ENCODE measurements around the gene MYT1. TPM values are rescaled to one million over a fixed set of nuclear protein-coding genes. Genes with fewer than 3 reads are reported as not detected.

The MYT1 gene
- polyA plus RNA-seq, 1 donor from 2014 or later: 35.8 TPM

DNA sequence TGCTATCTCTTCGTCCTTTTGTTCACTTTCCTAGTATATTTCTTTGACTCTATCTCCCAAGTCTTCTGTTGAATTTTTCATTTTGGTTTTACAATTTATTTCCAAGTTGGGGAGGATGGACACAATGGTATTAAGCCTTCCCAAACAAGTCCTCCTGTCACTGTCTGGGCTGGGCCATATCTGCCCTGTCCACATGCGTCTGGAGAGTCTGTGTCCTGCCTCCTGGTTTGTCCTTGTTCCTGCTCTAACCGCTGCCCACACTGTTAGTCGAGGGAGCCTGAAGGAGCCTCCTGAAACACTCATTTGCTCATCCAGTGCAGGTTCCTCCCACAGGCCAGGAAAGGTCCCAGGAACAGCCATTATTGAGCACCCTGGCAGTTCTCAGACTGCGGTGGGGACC is 17.1 kb downstream of the MYT1 start:
- Histone ChIP-seq H3K4me2 (ENCODE audit: low read length) (no peak overlapping the region), H3K9me3 (ENCODE audit: low read length) (no peaks in the 10 kb centered on the region), H3K36me3 (ENCODE audit: insufficient read depth, low read length) (peaks cover 19% of the 10 kb centered on the region), H2AFZ (ENCODE audit: low read depth, low read length) (no peak overlapping the region), H3K79me2 (replicated peaks; ENCODE audit: insufficient read depth, low read length) (peaks cover 84% of the 10 kb centered on the region), H3F3A (ENCODE audit: insufficient read depth, low read length, poor library complexity, severe bottlenecking) (no peaks in the 10 kb centered on the region), H3K27me3 (ENCODE audit: insufficient read depth, low read depth, low read length) (no peaks in the 10 kb centered on the region), H4K20me1 (ENCODE audit: insufficient read depth) (peaks cover 8% of the 10 kb centered on the region), H3K4me3 (ENCODE audit: low read length) (no peak overlapping the region), H3K9me2 (ENCODE audit: insufficient read depth, low read length) (no peaks in the 10 kb centered on the region), H3K27ac (ENCODE audit: low read length) (no peak overlapping the region), H3K9ac (ENCODE audit: low read length) (no peak overlapping the region)
- TF ChIP-seq TAF1 (IDR thresholded peaks at IDR 0.05; ENCODE audit: low read depth): no peak
- TF ChIP-seq RAD21 (conservative IDR thresholded peaks at IDR 0.05): no peak
- TF ChIP-seq, protein P1, sequence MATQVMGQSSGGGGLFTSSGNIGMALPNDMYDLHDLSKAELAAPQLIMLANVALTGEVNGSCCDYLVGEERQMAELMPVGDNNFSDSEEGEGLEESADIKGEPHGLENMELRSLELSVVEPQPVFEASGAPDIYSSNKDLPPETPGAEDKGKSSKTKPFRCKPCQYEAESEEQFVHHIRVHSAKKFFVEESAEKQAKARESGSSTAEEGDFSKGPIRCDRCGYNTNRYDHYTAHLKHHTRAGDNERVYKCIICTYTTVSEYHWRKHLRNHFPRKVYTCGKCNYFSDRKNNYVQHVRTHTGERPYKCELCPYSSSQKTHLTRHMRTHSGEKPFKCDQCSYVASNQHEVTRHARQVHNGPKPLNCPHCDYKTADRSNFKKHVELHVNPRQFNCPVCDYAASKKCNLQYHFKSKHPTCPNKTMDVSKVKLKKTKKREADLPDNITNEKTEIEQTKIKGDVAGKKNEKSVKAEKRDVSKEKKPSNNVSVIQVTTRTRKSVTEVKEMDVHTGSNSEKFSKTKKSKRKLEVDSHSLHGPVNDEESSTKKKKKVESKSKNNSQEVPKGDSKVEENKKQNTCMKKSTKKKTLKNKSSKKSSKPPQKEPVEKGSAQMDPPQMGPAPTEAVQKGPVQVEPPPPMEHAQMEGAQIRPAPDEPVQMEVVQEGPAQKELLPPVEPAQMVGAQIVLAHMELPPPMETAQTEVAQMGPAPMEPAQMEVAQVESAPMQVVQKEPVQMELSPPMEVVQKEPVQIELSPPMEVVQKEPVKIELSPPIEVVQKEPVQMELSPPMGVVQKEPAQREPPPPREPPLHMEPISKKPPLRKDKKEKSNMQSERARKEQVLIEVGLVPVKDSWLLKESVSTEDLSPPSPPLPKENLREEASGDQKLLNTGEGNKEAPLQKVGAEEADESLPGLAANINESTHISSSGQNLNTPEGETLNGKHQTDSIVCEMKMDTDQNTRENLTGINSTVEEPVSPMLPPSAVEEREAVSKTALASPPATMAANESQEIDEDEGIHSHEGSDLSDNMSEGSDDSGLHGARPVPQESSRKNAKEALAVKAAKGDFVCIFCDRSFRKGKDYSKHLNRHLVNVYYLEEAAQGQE (IDR thresholded peaks at IDR 0.05; ENCODE audit: borderline replicate concordance): no peak
- TF ChIP-seq SMC3 (conservative IDR thresholded peaks at IDR 0.05; ENCODE audit: poor library complexity): no peak

DNA sequence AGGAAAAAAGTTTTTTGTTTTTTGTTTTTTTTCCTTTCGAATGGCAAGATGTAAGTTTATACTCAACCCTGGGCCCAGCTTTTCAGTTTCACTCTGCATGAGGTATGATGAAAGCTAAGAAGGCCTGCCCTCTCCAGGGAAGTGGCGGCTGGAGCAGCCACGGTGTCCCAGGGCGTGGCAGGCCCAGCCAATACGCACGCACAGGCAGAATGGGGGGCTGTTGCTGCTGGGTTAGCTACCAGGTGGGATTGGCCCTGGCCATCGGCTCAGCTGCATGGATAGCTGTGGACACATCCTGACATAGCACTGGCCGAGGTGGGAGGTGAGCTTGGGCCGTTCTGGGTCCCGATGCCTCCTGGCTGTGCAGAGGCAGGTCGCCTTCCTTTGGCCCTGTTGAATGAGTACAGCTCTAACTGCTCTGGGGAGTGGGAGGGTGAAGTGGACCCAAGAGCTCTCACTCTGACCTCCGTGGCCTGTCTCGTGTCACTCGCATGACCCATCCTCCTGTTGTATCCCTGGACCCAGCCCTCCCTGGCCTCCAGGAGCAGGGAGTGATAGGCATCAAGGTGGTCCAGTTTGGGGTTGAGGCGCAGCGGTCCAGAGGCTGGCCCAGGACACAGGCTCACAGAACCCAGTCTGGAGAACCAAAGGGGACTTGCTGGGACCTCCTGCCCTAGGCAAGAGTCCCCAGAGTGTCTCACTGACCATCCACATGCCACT is 18.1 kb downstream of the MYT1 start:
- Histone ChIP-seq H3K79me2 (replicated peaks; ENCODE audit: insufficient read depth, low read length) (peaks cover 88% of the 10 kb centered on the region), H3K9me3 (ENCODE audit: low read length) (no peaks in the 10 kb centered on the region), H3K9me2 (ENCODE audit: insufficient read depth, low read length) (no peaks in the 10 kb centered on the region)

More for the DNA sequence above, 18.1 kb downstream of the MYT1 start:
- no peak overlapping the region for H3K27ac ChIP-seq (ENCODE audit: low read length)
- H2AFZ ChIP-seq (ENCODE audit: low read depth, low read length): no peak overlapping the region
- no peak overlapping the region for H3K9ac ChIP-seq (ENCODE audit: low read length)
- TF ChIP-seq RAD21 (conservative IDR thresholded peaks at IDR 0.05): no peak
- TF ChIP-seq, protein P2, sequence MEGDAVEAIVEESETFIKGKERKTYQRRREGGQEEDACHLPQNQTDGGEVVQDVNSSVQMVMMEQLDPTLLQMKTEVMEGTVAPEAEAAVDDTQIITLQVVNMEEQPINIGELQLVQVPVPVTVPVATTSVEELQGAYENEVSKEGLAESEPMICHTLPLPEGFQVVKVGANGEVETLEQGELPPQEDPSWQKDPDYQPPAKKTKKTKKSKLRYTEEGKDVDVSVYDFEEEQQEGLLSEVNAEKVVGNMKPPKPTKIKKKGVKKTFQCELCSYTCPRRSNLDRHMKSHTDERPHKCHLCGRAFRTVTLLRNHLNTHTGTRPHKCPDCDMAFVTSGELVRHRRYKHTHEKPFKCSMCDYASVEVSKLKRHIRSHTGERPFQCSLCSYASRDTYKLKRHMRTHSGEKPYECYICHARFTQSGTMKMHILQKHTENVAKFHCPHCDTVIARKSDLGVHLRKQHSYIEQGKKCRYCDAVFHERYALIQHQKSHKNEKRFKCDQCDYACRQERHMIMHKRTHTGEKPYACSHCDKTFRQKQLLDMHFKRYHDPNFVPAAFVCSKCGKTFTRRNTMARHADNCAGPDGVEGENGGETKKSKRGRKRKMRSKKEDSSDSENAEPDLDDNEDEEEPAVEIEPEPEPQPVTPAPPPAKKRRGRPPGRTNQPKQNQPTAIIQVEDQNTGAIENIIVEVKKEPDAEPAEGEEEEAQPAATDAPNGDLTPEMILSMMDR (IDR thresholded peaks at IDR 0.05; ENCODE audit: poor library complexity, severe bottlenecking): no peak
- TF ChIP-seq MXI1 (conservative IDR thresholded peaks at IDR 0.05; ENCODE audit: poor library complexity, severe bottlenecking): no peak
- no peak for TF ChIP-seq EP300 (conservative IDR thresholded peaks at IDR 0.05; ENCODE audit: poor library complexity, severe bottlenecking)
- TF ChIP-seq TAF1 (IDR thresholded peaks at IDR 0.05; ENCODE audit: low read depth): no peak
- TF ChIP-seq SMC3 (conservative IDR thresholded peaks at IDR 0.05; ENCODE audit: poor library complexity): no peak
- no peak for TF ChIP-seq POLR2AphosphoS5 (IDR thresholded peaks at IDR 0.05)
- TF ChIP-seq EZH2 (IDR thresholded peaks at IDR 0.05; ENCODE audit: borderline replicate concordance, insufficient read depth, low read length, poor library complexity, severe bottlenecking): no peak
- TF ChIP-seq, protein P1 (IDR thresholded peaks at IDR 0.05; ENCODE audit: borderline replicate concordance): no peak
- no peaks in the 10 kb centered on the region for H4K20me1 ChIP-seq (ENCODE audit: insufficient read depth)
- no peaks in the 10 kb centered on the region for H3F3A ChIP-seq (ENCODE audit: insufficient read depth, low read length, poor library complexity, severe bottlenecking)
- peaks cover 19% of the 10 kb centered on the region for H3K36me3 ChIP-seq (ENCODE audit: insufficient read depth, low read length)
- no peak overlapping the region for H3K4me2 ChIP-seq (ENCODE audit: low read length)
- H3K27me3 ChIP-seq (ENCODE audit: insufficient read depth, low read depth, low read length): no peaks in the 10 kb centered on the region
- H3K4me3 ChIP-seq (ENCODE audit: low read length): no peak overlapping the region

Data from neural cell (in vitro differentiated cells).